GM23338 (cell line): ENCODE results near the gene ZNF468. TPM values are rescaled to one million over a fixed set of nuclear protein-coding genes. Genes with fewer than 3 reads are reported as not detected.
A peak's percentile ranks its signal among the peaks of the same experiment; 100 is the strongest.
"Not testable (repeated sequence)": the region's sequence is repeated elsewhere in the genome, so short reads cannot be mapped to it uniquely, and the experiment has no call there.

Experiments used
- ATAC-seq: fragments of 200-7000 bp; cut with Tn5 transposase; 3 replicates; pipeline ENCODE4 v1.9.1; 2020
- DNase-seq: peaks from one replicate; pipeline ENCODE4 v3.0.0-alpha.2; 2015; ENCODE audit warnings: low spot score
- H2AFZ ChIP-seq: fragments of 200-600 bp; sonication (generic); 2 replicates; pipeline ENCODE4 v1.8.0; 2016; ENCODE audit warnings: antibody characterized with exemption, mild to moderate bottlenecking, moderate library complexity
- H3F3A ChIP-seq: fragments of 200-600 bp; sonication (generic); replicated peaks from 2 replicates; pipeline ENCODE4 v1.8.0; 2017; ENCODE audit warnings: antibody characterized with exemption, mixed run types, low read depth
- H3K27ac ChIP-seq: fragments of 200-600 bp; sonication (generic); 2 replicates; pipeline ENCODE4 v1.6.1; 2016; ENCODE audit warnings: low read depth
- H3K27me3 ChIP-seq: fragments of 200-600 bp; sonication (generic); 2 replicates; pipeline ENCODE4 v1.8.0; 2016; ENCODE audit warnings: mild to moderate bottlenecking, mixed run types, moderate library complexity; ENCODE audit not compliant: insufficient read depth
- H3K36me3 ChIP-seq: fragments of 200-600 bp; sonication (generic); 2 replicates; pipeline ENCODE4 v1.8.0; 2016; ENCODE audit warnings: mild to moderate bottlenecking; ENCODE audit not compliant: insufficient read depth
- H3K4me1 ChIP-seq: fragments of 200-600 bp; sonication (generic); 2 replicates; pipeline ENCODE4 v1.8.0; 2016; ENCODE audit warnings: mild to moderate bottlenecking, moderate library complexity; ENCODE audit not compliant: insufficient read depth
- H3K4me2 ChIP-seq: fragments of 200-600 bp; sonication (generic); 2 replicates; pipeline ENCODE4 v1.7.1; 2017; ENCODE audit warnings: mixed run types
- H3K4me3 ChIP-seq: fragments of 200-600 bp; sonication (generic); 2 replicates; pipeline ENCODE4 v1.6.1; 2016; ENCODE audit warnings: mixed run types
- H3K79me2 ChIP-seq: fragments of 200-600 bp; sonication (generic); replicated peaks from 2 replicates; pipeline ENCODE4 v1.8.0; 2017; ENCODE audit warnings: mild to moderate bottlenecking; ENCODE audit not compliant: insufficient read depth
- H3K9me2 ChIP-seq: fragments of 200-600 bp; sonication (generic); 2 replicates; pipeline ENCODE4 v1.8.0; 2017; ENCODE audit not compliant: insufficient read depth
- H4K20me1 ChIP-seq: fragments of 200-600 bp; sonication (generic); replicated peaks from 2 replicates; pipeline ENCODE4 v1.8.0; 2017; ENCODE audit warnings: mild to moderate bottlenecking; ENCODE audit not compliant: insufficient read depth
- H3K27ac Mint-ChIP-seq: 2 replicates; pipeline ENCODE4 v1.8.0; 2020; ENCODE audit warnings: inconsistent platforms, mild to moderate bottlenecking, moderate library complexity, mixed read lengths
- H3K27me3 Mint-ChIP-seq: 3 replicates; pipeline ENCODE4 v1.8.0; 2022; ENCODE audit warnings: low read depth, mild to moderate bottlenecking, moderate library complexity, mixed read lengths, inconsistent platforms; ENCODE audit not compliant: insufficient read depth, poor library complexity
- H3K36me3 Mint-ChIP-seq: 3 replicates; pipeline ENCODE4 v1.8.0; 2021; ENCODE audit warnings: low read depth, mild to moderate bottlenecking, inconsistent platforms, moderate library complexity, mixed read lengths
- H3K4me1 Mint-ChIP-seq: 3 replicates; pipeline ENCODE4 v1.8.0; 2020; ENCODE audit warnings: mild to moderate bottlenecking, inconsistent platforms, mixed read lengths
- H3K4me3 Mint-ChIP-seq: 3 replicates; pipeline ENCODE4 v1.8.0; 2021; ENCODE audit warnings: moderate library complexity, mild to moderate bottlenecking, inconsistent platforms, mixed read lengths
- H3K9me3 Mint-ChIP-seq: 3 replicates; pipeline ENCODE4 v1.8.0; 2020; ENCODE audit warnings: moderate library complexity, mild to moderate bottlenecking, inconsistent platforms, mixed read lengths
- ETS1 ChIP-seq: IDR thresholded peaks from 2 replicates; pipeline ENCODE4 v1.6.1; 2016; ENCODE audit warnings: antibody characterized with exemption
- EZH2phosphoT487 ChIP-seq: fragments of 200-600 bp; sonication (generic); IDR thresholded peaks from one replicate; pipeline ENCODE4 v1.8.1; 2018; ENCODE audit warnings: antibody characterized with exemption; ENCODE audit not compliant: unreplicated experiment
- NANOG ChIP-seq: IDR thresholded peaks from 2 replicates; pipeline ENCODE4 v1.6.1; 2016; ENCODE audit warnings: antibody characterized with exemption, borderline replicate concordance
- POLR2AphosphoS5 ChIP-seq: IDR thresholded peaks from 2 replicates; pipeline ENCODE4 v1.6.1; 2016; ENCODE audit warnings: antibody characterized with exemption, low read depth
- STAT1 ChIP-seq: IDR thresholded peaks from one replicate; pipeline ENCODE4 v1.6.1; 2016; ENCODE audit warnings: antibody characterized with exemption; ENCODE audit not compliant: unreplicated experiment
- ZNF331 ChIP-seq: fragments of 250-450 bp; sonication (Bioruptor Pico); IDR thresholded peaks from 2 replicates; pipeline ENCODE4 v1.5.0; 2020; ENCODE audit warnings: low read depth, mild to moderate bottlenecking, moderate library complexity
- ZNF462 ChIP-seq: fragments of 250-450 bp; sonication (Bioruptor Pico); IDR thresholded peaks from 2 replicates; pipeline ENCODE4 v1.5.0; 2020; ENCODE audit warnings: mild to moderate bottlenecking, moderate library complexity
- long read RNA-seq: library from polyadenylated mRNA; unstranded; transcript quantifications from one replicate; pipeline ENCODE4 v2.0.0, GENCODE V29; 2020; ENCODE audit not compliant: unreplicated experiment
- polyA plus RNA-seq: library from polyadenylated mRNA; unstranded; fragments of >200 nt; fragmentation: Nextera tagmentation; extraction: Ambion mirVana; gene quantifications from 2 replicates; pipeline ENCODE4 v1.2.1, GENCODE V29; 2016
- total RNA-seq: library from RNA; depleted of rRNA; stranded (reverse); fragments of >200 nt; shearing (Covaris generic); gene quantifications from 2 replicates; pipeline ENCODE4 v1.2.3, GENCODE V29; 2014; rRNA removed

ZNF468 gene
- 34.9 and 39.5 TPM in 2 replicates for total RNA-seq
- 11.5 and 11.8 TPM in 2 replicates for polyA plus RNA-seq
- long read RNA-seq, partial matches to known transcripts: 0 of 1 reads
- long read RNA-seq, other reads (novel, unspliced or antisense): 1 of 1 reads

- H3F3A ChIP-seq, H3K4me1 ChIP-seq, H3K36me3 ChIP-seq, H3K79me2 ChIP-seq, H3K36me3 Mint-ChIP-seq, H4K20me1 ChIP-seq, H3K9me2 ChIP-seq, H3K27ac Mint-ChIP-seq, H3K9me3 Mint-ChIP-seq, H3K27me3 ChIP-seq, H3K4me1 Mint-ChIP-seq, H3K27me3 Mint-ChIP-seq: not testable (repeated sequence)
- H2AFZ ChIP-seq: peak within 1 kb of the TSS; percentile 96
- peak within 1 kb of the TSS; percentile 83; the same call in 1 of the 2 replicates for H3K27ac ChIP-seq
- H3K4me3 ChIP-seq: peak within 1 kb of the TSS; percentile 96
- peak within 1 kb of the TSS; percentile 85 for H3K4me3 Mint-ChIP-seq
- TF ChIP-seq POLR2AphosphoS5: peak; percentile 78
- peak; percentile 83 for DNase-seq
- ATAC-seq: peak; percentile 98
- H3K4me2 ChIP-seq: peak within 1 kb of the TSS; percentile 89
Observed at GRCh38 chr19:52857378-52858191, at the start of gene ZNF468. TSS of gene ZNF468 (minus strand) at chr19:52857619. CDS start at chr19:52854272, 3,347 bp downstream.

- H3K27me3 ChIP-seq, H3K27me3 Mint-ChIP-seq, H3K4me3 Mint-ChIP-seq, H3K36me3 ChIP-seq, H3K4me2 ChIP-seq, H4K20me1 ChIP-seq, H3K9me2 ChIP-seq, H3K4me3 ChIP-seq, H3F3A ChIP-seq, H2AFZ ChIP-seq, H3K9me3 Mint-ChIP-seq, H3K79me2 ChIP-seq: not testable (repeated sequence)
- H3K27ac ChIP-seq: peak overlapping the region; percentile 45; the same call in 1 of the 2 replicates
- ATAC-seq (peak; percentile 57; the same call in 2 of the 3 replicates), DNase-seq (peak; percentile 5)
- H3K27ac Mint-ChIP-seq: peak overlapping the region; percentile 56
- H3K4me1 Mint-ChIP-seq: peaks cover 11% of the 10 kb centered on the region
- H3K36me3 Mint-ChIP-seq: peaks cover 31% of the 10 kb centered on the region
- peaks cover 19% of the 10 kb centered on the region for H3K4me1 ChIP-seq
Observed at GRCh38 chr19:52904052-52904780, 46.8 kb upstream of the ZNF468 start.

GRCh38 chr19:52901842-52902241, 44.4 kb upstream of the ZNF468 start:
- Histone ChIP-seq H4K20me1 (no peaks in the 10 kb centered on the region), H2AFZ (no peak overlapping the region), H3K4me3 (no peak overlapping the region), H3F3A (no peaks in the 10 kb centered on the region; the same call in 1 of the 2 replicates), H3K79me2 (no peaks in the 10 kb centered on the region; the same call in 1 of the 2 replicates), H3K9me2 (no peaks in the 10 kb centered on the region), H3K27ac (no peak overlapping the region), H3K4me2 (peak overlapping the region; percentile 15; the same call in 1 of the 2 replicates), H3K36me3 (peaks cover 4% of the 10 kb centered on the region; the same call in 1 of the 2 replicates), H3K4me1 (peaks cover 27% of the 10 kb centered on the region), H3K27me3 (no peaks in the 10 kb centered on the region)
- Mint-ChIP-seq H3K9me3 (peaks cover 2% of the 10 kb centered on the region; the same call in 1 of the 3 replicates), H3K4me3 (no peak overlapping the region), H3K36me3 (peaks cover 20% of the 10 kb centered on the region), H3K27ac (no peak overlapping the region), H3K4me1 (peaks cover 17% of the 10 kb centered on the region), H3K27me3 (peaks cover 10% of the 10 kb centered on the region)
- DNase-seq (peak; percentile 33), ATAC-seq (no peak)
- TF ChIP-seq STAT1 (no peak), ZNF462 (CRISPR knock-in tag) (no peak), NANOG (no peak), ETS1 (no peak), EZH2phosphoT487 (no peak), ZNF331 (no peak)
